BJ (cell line): Measurements from ENCODE around the gene NEMP2. TPM values are rescaled to one million over a fixed set of nuclear protein-coding genes. Genes with fewer than 3 reads are reported as not detected.

Source experiments
- CTCF ChIA-PET: fragments of 350-600 bp; formaldehyde crosslinking; extraction: SDS; loops from one replicate; lab custom pipeline; 2021; ENCODE audit warnings: antibody characterized with exemption, inconsistent platforms; lab: Yijun Ruan, JAX
- POLR2A ChIA-PET: fragments of 300-600 bp; sonication (Branson Sonifier 250); formaldehyde crosslinking; extraction: SDS; loops from one replicate; lab custom pipeline; 2021; ENCODE audit warnings: antibody characterized with exemption; lab: Charles Lee
- DNase-seq: peaks from one replicate; pipeline ENCODE4 v3.0.0-alpha.2; 2011; ENCODE audit warnings: low read depth
- H3K27me3 ChIP-seq: 2 replicates; pipeline ENCODE4 v1.6.0; 2011; ENCODE audit warnings: low read length; ENCODE audit not compliant: control insufficient read depth, insufficient read depth
- H3K36me3 ChIP-seq: 2 replicates; pipeline ENCODE4 v1.5.1; 2011; ENCODE audit warnings: low read length; ENCODE audit not compliant: control insufficient read depth, insufficient read depth
- H3K4me3 ChIP-seq: 2 replicates; pipeline ENCODE4 v1.5.1; 2011; ENCODE audit warnings: low read depth, mild to moderate bottlenecking, control low read depth, low read length
- polyA plus RNA-seq: library from polyadenylated mRNA; depleted of rRNA; stranded (reverse); fragments of >200 nt; gene quantifications from 2 replicates; pipeline ENCODE4 v1.2.3, GENCODE V29; 2011
- TF ChIP-seq, protein P1 (sequence below): IDR thresholded peaks from 2 replicates; pipeline ENCODE4 v1.5.1; 2011; ENCODE audit warnings: low read depth, mild to moderate bottlenecking, control low read depth, inconsistent platforms, low read length, moderate library complexity; ENCODE audit not compliant: insufficient read depth

The NEMP2 gene
- polyA plus RNA-seq, 1 experiment: 2.1 TPM

DNA sequence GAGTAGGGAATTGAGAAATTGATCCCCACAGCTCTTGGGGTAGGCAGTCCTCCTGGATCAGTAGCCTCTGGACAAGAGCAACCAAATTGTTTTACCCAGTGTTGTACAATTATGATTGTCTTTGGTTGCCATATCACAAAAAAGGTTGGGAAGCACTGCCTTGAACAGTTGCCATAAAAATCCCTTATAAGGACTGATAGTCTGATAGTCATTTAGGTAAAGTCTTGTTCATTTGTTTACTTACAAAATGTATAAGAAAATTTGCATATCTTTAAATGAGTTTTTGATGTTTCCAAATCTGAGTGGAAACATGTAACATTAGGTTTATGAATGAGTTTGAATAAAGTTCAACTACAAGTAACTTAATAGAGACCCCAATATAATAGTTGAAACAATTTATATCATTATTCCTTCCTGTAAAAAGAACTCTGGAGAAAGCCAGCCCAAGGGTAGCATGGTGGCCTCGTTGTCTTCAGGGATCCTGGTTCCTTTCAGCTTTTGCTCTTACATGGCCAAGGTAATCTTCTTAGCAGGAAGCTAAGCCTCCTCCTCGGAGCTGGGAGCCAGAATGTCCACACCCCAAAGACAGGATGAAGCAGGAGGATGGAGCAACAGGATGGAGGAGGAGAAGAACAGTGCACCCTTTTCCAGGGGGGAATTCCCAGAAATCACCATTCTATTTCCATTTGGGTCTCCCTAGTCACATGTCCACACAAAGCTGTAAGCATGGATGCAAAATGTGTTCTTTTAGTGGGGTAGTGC lies 35.7 kb upstream of the NEMP2 start:
- Histone ChIP-seq H3K4me3 (no peak overlapping the region), H3K27me3 (no peaks in the 10 kb centered on the region), H3K36me3 (no peaks in the 10 kb centered on the region)
- CTCF ChIA-PET: interaction anchor here (1.4 kb wide), 1 partner anchor 31 kb away, joined by 3 read pairs; no protein-coding TSS in a partner anchor
- DNase-seq: no peak
- TF ChIP-seq, protein P1, sequence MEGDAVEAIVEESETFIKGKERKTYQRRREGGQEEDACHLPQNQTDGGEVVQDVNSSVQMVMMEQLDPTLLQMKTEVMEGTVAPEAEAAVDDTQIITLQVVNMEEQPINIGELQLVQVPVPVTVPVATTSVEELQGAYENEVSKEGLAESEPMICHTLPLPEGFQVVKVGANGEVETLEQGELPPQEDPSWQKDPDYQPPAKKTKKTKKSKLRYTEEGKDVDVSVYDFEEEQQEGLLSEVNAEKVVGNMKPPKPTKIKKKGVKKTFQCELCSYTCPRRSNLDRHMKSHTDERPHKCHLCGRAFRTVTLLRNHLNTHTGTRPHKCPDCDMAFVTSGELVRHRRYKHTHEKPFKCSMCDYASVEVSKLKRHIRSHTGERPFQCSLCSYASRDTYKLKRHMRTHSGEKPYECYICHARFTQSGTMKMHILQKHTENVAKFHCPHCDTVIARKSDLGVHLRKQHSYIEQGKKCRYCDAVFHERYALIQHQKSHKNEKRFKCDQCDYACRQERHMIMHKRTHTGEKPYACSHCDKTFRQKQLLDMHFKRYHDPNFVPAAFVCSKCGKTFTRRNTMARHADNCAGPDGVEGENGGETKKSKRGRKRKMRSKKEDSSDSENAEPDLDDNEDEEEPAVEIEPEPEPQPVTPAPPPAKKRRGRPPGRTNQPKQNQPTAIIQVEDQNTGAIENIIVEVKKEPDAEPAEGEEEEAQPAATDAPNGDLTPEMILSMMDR: no peak
- POLR2A ChIA-PET: no interaction called here

DNA sequence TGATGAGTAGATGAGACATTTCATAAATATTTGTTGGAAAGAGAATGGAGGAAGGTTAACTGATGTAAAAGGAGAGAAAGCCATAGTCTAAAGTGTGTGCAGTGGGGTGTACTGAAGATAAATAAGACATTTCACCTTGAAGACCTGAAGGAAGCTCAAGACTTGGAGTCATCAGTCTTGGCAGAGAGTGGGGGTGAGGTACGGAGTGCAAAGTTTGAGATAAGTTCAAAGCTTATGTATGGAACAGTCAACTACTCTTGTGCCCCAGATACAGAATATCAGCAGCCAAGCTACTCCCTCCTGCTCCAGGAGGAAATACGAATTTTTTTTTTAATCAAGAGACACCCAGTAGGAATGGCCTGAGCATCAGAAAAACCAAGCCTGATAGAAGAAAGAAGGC lies 30.3 kb upstream of the NEMP2 start:
- ChIA-PET CTCF (no interaction called here), POLR2A (no interaction called here)
- H3K36me3 ChIP-seq: no peaks in the 10 kb centered on the region
- TF ChIP-seq, protein P1: no peak
- no peak overlapping the region for H3K4me3 ChIP-seq
- no peak for DNase-seq
- H3K27me3 ChIP-seq: no peaks in the 10 kb centered on the region

DNA sequence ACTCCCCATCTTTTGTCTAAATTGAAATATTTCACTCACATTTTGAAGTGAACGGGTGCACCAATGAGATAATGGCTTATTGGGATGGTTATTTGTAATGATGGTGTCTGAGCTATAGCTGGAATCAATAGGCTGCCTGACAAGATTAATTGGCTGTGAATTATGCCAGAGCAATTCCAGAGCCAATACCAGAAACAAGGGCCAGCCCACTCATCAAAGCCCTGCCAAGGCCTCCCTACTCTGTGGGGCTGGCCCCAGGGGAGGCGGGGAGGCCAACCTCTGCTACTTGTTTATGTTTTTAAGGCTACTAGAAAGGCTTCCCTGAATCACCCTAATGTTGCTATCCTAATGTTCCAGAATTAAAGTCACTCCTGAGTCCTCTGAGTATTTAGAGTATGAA lies 29.1 kb upstream of the NEMP2 start:
- H3K4me3 ChIP-seq: no peak overlapping the region
- ChIA-PET CTCF (interaction anchor here (0.7 to 1.4 kb wide), 2 partner anchors 9 to 11 kb away, joined by 4 to 5 read pairs; no protein-coding TSS in a partner anchor), POLR2A (no interaction called here)
- no peaks in the 10 kb centered on the region for H3K27me3 ChIP-seq
- TF ChIP-seq, protein P1: no peak
- H3K36me3 ChIP-seq: no peaks in the 10 kb centered on the region
- DNase-seq: no peak

DNA sequence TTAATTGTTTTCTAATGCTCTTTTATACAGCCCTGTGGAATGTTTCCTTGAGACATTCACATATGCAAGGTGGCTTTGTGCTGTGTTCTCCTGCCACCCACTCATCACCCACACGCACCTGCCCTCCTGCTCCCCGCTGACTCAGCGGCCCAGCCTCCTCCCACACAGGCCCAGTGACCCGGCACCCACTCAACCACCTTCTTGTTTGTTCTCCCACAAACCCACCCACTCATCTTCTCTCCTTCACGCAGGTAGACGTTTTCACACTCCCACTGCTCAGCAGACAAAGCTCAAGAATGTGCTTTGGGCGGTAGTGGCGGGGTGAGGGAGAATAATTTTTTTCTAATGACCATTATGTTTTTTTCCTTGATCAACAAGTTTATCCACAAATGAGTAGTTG lies 28.6 kb upstream of the NEMP2 start:
- ChIA-PET CTCF (interaction anchor here (0.7 to 1.4 kb wide), 2 partner anchors 9 to 11 kb away, joined by 4 to 5 read pairs; no protein-coding TSS in a partner anchor), POLR2A (no interaction called here)
- Histone ChIP-seq H3K4me3 (no peak overlapping the region), H3K36me3 (no peaks in the 10 kb centered on the region), H3K27me3 (no peaks in the 10 kb centered on the region)
- TF ChIP-seq, protein P1: no peak
- no peak for DNase-seq

DNA sequence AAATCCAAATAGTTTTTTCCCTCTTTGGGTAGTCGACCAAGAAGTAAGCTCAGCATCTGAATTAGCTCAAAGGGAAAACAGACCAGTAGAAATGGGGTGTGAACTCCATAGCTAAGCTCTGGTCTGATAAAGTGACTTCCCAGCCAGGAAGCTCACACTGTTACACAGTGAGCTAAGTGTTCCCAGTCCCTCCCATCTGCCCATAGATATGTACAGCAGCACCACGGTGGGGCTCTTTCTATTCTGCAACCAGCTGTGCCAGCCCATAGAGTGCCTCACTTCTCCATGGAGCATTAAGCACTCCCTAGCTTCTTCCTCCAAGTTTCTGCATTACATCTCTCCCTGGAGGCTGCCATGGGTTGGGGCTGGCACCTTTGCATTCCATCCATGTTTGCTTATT lies 27.6 kb upstream of the NEMP2 start:
- ChIA-PET CTCF (interaction anchor here (0.6 to 0.8 kb wide), 3 partner anchors 9 to 60 kb away, joined by 3 to 4 read pairs (median 3); no protein-coding TSS in a partner anchor), POLR2A (no interaction called here)
- no peak for DNase-seq
- Histone ChIP-seq H3K4me3 (no peak overlapping the region), H3K36me3 (no peaks in the 10 kb centered on the region), H3K27me3 (no peaks in the 10 kb centered on the region)
- TF ChIP-seq, protein P1: no peak
